ENCODE data around the gene ASPHD1. TPM values are rescaled to one million over a fixed set of nuclear protein-coding genes. Genes with fewer than 3 reads are reported as not detected.
A peak's percentile ranks its signal among the peaks of the same experiment; 100 is the strongest.

Gene ASPHD1
- polyA plus RNA-seq, 2 of the 4 experiments (the other 2 are of a cell fraction): 4.6 to 20.6 TPM

DNA sequence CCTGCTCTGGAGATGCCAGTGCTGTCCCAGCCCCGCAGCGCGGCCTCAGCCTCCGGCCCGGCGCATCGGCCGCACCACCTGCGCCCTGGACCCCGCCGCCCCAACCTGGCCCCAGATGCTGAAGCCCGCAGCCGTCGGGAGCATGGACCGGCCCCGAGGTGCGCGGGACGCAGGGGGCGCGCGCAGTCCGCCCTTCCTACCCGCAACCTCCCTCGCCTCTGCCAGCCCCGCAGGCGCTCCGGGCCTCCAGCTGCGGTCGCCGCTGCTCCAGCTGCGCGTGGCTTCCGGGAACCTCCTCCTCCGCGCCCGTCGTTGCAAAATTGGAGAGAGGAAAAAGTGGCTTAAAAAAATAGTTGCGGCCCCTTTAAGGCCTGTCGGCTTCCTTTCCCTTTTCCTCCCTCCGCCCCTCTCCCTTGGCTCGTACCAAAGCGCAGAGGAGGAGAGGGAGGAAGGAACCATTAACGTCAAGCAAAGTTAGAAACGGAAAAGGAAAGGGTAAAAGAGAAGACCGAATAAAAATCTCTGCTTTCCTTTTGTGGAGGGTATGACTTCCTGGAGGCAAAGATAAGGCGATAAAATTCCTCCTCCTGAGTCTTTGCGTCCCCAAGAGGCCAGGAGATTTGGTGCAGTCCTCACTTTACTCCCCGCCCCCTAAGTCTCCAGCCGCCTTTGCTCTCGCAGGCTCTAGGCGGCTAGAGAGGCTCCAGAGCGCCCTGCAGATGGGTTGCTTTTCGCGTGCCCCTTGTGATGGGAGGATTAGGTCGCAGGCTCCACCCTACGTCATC, 37.2 kb upstream of the ASPHD1 start, which contains the start of gene CDIPT (continued):
- TF ChIP-seq, protein P1, sequence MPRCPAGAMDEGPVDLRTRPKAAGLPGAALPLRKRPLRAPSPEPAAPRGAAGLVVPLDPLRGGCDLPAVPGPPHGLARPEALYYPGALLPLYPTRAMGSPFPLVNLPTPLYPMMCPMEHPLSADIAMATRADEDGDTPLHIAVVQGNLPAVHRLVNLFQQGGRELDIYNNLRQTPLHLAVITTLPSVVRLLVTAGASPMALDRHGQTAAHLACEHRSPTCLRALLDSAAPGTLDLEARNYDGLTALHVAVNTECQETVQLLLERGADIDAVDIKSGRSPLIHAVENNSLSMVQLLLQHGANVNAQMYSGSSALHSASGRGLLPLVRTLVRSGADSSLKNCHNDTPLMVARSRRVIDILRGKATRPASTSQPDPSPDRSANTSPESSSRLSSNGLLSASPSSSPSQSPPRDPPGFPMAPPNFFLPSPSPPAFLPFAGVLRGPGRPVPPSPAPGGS (IDR thresholded peaks at IDR 0.05): peak; percentile 48; the same call in 1 of the 3 replicates
- TF ChIP-seq TFCP2L1 (CRISPR knock-in tag; IDR thresholded peaks at IDR 0.05) (no peak), HOXA7 (CRISPR knock-in tag; IDR thresholded peaks at IDR 0.05) (no peak), HEYL (CRISPR knock-in tag; IDR thresholded peaks at IDR 0.05) (no peak), CHD2 (IDR thresholded peaks at IDR 0.05; ENCODE audit: low read length, partially characterized antibody) (peak; percentile 21), SMC3 (IDR thresholded peaks at IDR 0.05) (peak; percentile 32; the same call in 1 of the 3 replicates), RAD21 (conservative IDR thresholded peaks at IDR 0.05 in 1 of 2, IDR thresholded peaks at IDR 0.05 in 1 of 2) (peak; percentile 13 to 37; a peak in 4 of 5 replicates), KDM5A (IDR thresholded peaks at IDR 0.05) (peak; percentile 39; the same call in 1 of the 2 replicates), FOSL2 (IDR thresholded peaks at IDR 0.05) (no peak), FOSL2 (CRISPR knock-in tag; IDR thresholded peaks at IDR 0.05) (peak; percentile 14; the same call in 1 of the 2 replicates)
- TF ChIP-seq, protein P2, sequence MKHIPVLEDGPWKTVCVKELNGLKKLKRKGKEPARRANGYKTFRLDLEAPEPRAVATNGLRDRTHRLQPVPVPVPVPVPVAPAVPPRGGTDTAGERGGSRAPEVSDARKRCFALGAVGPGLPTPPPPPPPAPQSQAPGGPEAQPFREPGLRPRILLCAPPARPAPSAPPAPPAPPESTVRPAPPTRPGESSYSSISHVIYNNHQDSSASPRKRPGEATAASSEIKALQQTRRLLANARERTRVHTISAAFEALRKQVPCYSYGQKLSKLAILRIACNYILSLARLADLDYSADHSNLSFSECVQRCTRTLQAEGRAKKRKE (CRISPR knock-in tag; IDR thresholded peaks at IDR 0.05; ENCODE audit: low read depth): no peak

DNA sequence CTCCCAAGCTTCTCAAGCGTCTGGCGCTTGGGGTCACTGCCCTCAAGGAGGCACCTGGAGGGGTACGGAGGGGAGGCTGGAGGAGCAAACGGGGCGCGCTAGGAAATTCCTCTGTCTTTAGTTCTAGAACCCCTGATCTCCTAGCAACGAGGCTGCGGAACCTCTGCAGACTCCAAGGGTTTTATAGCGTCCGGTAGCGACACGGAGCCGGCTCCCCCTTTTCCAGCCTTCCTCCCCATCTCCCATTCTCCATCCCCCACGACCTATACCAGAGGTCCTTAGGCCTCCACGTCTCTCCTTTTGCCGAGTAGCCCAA, 36.7 kb upstream of the ASPHD1 start:
- Histone ChIP-seq H3K4me3 (no peak overlapping the region), H3K9me3 (no peaks in the 10 kb centered on the region), H3K4me1 (peaks cover 19% of the 10 kb centered on the region), H3K4me2 (peak overlapping the region; percentile 92), H3K27ac (peak overlapping the region; percentile 88 to 97)
- DNase-seq (ENCODE audit: low read depth in 1 of 2, low spot score in 1 of 2): no peak
- 39% methylated on average over 16 of the region's 16 CpGs for WGBS (ENCODE audit: missing lambda C conversion rate)
- ChIA-PET POLR2A (interaction anchor here (1.2 kb wide), 1 partner anchor 36 kb away, joined by 6 read pairs; the partner anchor contains the start of genes ASPHD1 and SEZ6L2), CTCF (interaction anchor here (0.7 to 2.6 kb wide), 22 partner anchors 10 to 168 kb away, joined by 3 to 15 read pairs (median 5); partner anchors contain the start of genes C16orf92, DOC2A, MVP and TLCD3B)
- ATAC-seq: no peak
- TF ChIP-seq RFX5 (IDR thresholded peaks at IDR 0.05): no peak
- TF ChIP-seq TP53 (CRISPR knock-in tag; IDR thresholded peaks at IDR 0.05): no peak
- TF ChIP-seq CHD2 (IDR thresholded peaks at IDR 0.05; ENCODE audit: low read length, partially characterized antibody): peak; percentile 1
- no peak for TF ChIP-seq ZNF302 (CRISPR knock-in tag; IDR thresholded peaks at IDR 0.05)
- TF ChIP-seq HOXA7 (CRISPR knock-in tag; IDR thresholded peaks at IDR 0.05): no peak
- TF ChIP-seq, protein P3, sequence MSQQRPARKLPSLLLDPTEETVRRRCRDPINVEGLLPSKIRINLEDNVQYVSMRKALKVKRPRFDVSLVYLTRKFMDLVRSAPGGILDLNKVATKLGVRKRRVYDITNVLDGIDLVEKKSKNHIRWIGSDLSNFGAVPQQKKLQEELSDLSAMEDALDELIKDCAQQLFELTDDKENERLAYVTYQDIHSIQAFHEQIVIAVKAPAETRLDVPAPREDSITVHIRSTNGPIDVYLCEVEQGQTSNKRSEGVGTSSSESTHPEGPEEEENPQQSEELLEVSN (IDR thresholded peaks at IDR 0.05; ENCODE audit: borderline replicate concordance, low read depth): no peak
- TF ChIP-seq RCOR1 (IDR thresholded peaks at IDR 0.05; ENCODE audit: low read depth, low read length): no peak
- TF ChIP-seq SREBF2 (IDR thresholded peaks at IDR 0.05): no peak
- TF ChIP-seq GATA3 (IDR thresholded peaks at IDR 0.05; ENCODE audit: borderline replicate concordance): no peak
- no peak for TF ChIP-seq POLR2A (IDR thresholded peaks at IDR 0.05; ENCODE audit: low read length)
- 0 out of 5 replicates have a peak, but pooled peaks of 1 of the 2 experiments have one; percentile 7 for TF ChIP-seq RAD21 (conservative IDR thresholded peaks at IDR 0.05 in 1 of 2, IDR thresholded peaks at IDR 0.05 in 1 of 2)
- no peak for TF ChIP-seq ZC3H11A (IDR thresholded peaks at IDR 0.05)
- no peak for FAIRE-seq

DNA sequence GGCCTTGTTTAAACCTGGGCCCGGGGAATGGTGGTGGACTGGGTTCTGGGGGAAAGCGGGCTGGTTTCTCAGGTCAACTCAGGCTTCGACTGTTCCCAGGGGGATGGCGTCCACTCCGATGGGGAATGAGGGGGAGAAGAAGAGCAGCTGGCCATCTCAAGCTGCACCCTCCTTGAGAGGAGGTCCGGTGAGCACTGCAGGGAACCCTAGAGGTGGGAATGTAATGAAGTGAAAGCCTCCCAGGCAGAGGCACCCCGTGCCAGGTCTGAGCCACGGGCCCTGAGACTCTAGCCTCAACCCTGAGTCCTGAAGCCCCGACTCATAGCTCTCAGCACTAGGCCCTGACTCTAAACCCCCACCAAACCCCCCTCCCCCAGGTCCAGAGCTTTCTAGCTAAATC, 36.1 kb upstream of the ASPHD1 start:
- FAIRE-seq: no peak

More for the DNA sequence above, 36.1 kb upstream of the ASPHD1 start:
- DNase-seq (ENCODE audit: low read depth in 1 of 2, low spot score in 1 of 2): no peak
- ATAC-seq: no peak
- TF ChIP-seq CBX8 (IDR thresholded peaks at IDR 0.05): no peak
- no peak for TF ChIP-seq EHF (CRISPR knock-in tag; IDR thresholded peaks at IDR 0.05)
- TF ChIP-seq ZC3H11A (IDR thresholded peaks at IDR 0.05): no peak
- TF ChIP-seq BHLHE40 (IDR thresholded peaks at IDR 0.05; ENCODE audit: low read depth, low read length): no peak
- TF ChIP-seq ZSCAN20 (CRISPR knock-in tag; IDR thresholded peaks at IDR 0.05): no peak
- Histone ChIP-seq H3K4me1 (peaks cover 19% of the 10 kb centered on the region), H3K4me3 (no peak overlapping the region), H3K27ac (peak overlapping the region in 1 of 2 experiments; percentile 88; a peak in 2 of 6 replicates), H3K9me3 (no peaks in the 10 kb centered on the region), H3K4me2 (no peak overlapping the region; the same call in 2 of the 3 replicates)
- ChIA-PET CTCF (interaction anchor here (0.7 to 2.5 kb wide), 9 partner anchors 9 to 161 kb away, joined by 3 to 9 read pairs (median 5); partner anchors contain the start of genes C16orf92, DOC2A and MVP), POLR2A (interaction anchor here (0.6 kb wide), 1 partner anchor 68 kb away, joined by 3 read pairs; no protein-coding TSS in a partner anchor)
- WGBS (ENCODE audit: missing lambda C conversion rate): 57% methylated on average over 9 of the region's 9 CpGs
